Kidney epithelial cell (primary cell): ENCODE results near the gene DNER. TPM values are rescaled to one million over a fixed set of nuclear protein-coding genes. Genes with fewer than 3 reads are reported as not detected.

Experiments
- DNase-seq: peaks from one replicate; pipeline ENCODE4 v3.0.0-alpha.2; 2010; ENCODE audit warnings: low read depth
- H3K27me3 ChIP-seq: 2 replicates; pipeline ENCODE4 v1.6.0; 2011; ENCODE audit warnings: low read length; ENCODE audit not compliant: control insufficient read depth, insufficient read depth
- H3K36me3 ChIP-seq: 2 replicates; pipeline ENCODE4 v1.5.1; 2011; ENCODE audit warnings: low read length; ENCODE audit not compliant: control insufficient read depth, insufficient read depth
- H3K4me3 ChIP-seq: 2 replicates; pipeline ENCODE4 v1.5.1; 2011; ENCODE audit warnings: low read depth, mild to moderate bottlenecking, control low read depth, low read length
- CTCF ChIP-seq: IDR thresholded peaks from 2 replicates; pipeline ENCODE4 v1.5.1; 2011; ENCODE audit warnings: mild to moderate bottlenecking, moderate library complexity, low read length, control low read depth, inconsistent platforms; ENCODE audit not compliant: insufficient read depth, poor library complexity, severe bottlenecking
- total RNA-seq: library from RNA; depleted of rRNA; stranded (reverse); fragments of >200 nt; gene quantifications from 2 replicates; pipeline ENCODE4 v1.2.3, GENCODE V29; 2015

Gene DNER
- total RNA-seq, 1 donor from 2014 or later, result 5.5 TPM

GRCh38 chr2:229598227-229598626 is 116.1 kb downstream of the DNER start:
- no peak overlapping the region for H3K4me3 ChIP-seq
- H3K27me3 ChIP-seq, result no peaks in the 10 kb centered on the region
- H3K36me3 ChIP-seq, result no peaks in the 10 kb centered on the region
- TF ChIP-seq CTCF, result no peak
- DNase-seq, result no peak

DNA sequence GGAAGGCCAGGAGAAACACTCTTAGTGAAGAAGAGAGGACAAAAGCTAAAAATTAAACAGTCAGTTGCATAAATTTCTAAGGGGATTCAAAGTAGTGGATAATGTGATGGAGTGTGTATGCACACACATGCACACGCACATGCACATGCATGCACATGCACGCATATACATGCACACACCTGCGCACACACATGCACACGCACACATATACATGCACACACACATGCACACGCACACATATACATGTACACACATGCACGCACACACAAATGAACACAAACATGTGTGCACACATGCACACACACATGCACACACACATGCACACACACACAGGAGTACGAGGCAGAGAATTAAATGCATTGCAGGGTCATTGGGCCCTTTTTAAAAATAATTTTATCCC is 117.6 kb downstream of the DNER start:
- Histone ChIP-seq H3K4me3 (no peak overlapping the region), H3K36me3 (no peaks in the 10 kb centered on the region), H3K27me3 (no peaks in the 10 kb centered on the region)
- TF ChIP-seq CTCF, result no peak
- no peak for DNase-seq

- Histone ChIP-seq H3K4me3 (no peak overlapping the region), H3K27me3 (no peaks in the 10 kb centered on the region), H3K36me3 (no peaks in the 10 kb centered on the region)
- DNase-seq, result no peak
- no peak for TF ChIP-seq CTCF
These were observed 122.7 kb downstream of the DNER start for GRCh38 chr2:229591611-229592010.

GRCh38 chr2:229586746-229587705 is 127.3 kb downstream of the DNER start:
- H3K27me3 ChIP-seq, result no peaks in the 10 kb centered on the region
- peak; percentile 32 for DNase-seq
- H3K36me3 ChIP-seq, result no peaks in the 10 kb centered on the region
- TF ChIP-seq CTCF, result peak; percentile 93
- no peak overlapping the region for H3K4me3 ChIP-seq

DNA sequence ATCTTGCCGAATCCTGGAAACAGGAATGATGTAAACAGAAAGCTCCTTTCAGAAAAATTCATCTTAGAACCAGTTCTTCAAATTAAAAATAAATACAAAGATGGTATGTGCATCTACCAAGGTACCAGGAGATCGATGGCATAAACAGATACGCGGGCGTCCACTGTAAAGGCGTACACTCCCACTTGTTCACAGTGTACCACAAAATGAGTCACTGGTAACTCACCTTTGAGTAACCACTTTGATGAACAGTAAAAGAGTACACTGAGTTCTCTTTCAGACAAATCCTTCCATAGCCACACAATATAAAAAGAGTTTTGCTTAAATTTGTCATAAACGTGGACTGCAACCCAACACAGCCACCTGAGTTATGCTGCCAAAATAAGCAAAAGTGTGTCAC is 128.3 kb downstream of the DNER start:
- Histone ChIP-seq H3K4me3 (no peak overlapping the region), H3K36me3 (no peaks in the 10 kb centered on the region), H3K27me3 (no peaks in the 10 kb centered on the region)
- TF ChIP-seq CTCF, result no peak
- peak; percentile 18 for DNase-seq

- no peaks in the 10 kb centered on the region for H3K27me3 ChIP-seq
- no peak for TF ChIP-seq CTCF
- no peaks in the 10 kb centered on the region for H3K36me3 ChIP-seq
- H3K4me3 ChIP-seq, result no peak overlapping the region
- no peak for DNase-seq
These were observed 132.2 kb downstream of the DNER start for GRCh38 chr2:229582151-229582550.
